GM18873 (cell line): ENCODE data around the gene PXYLP1.
"Not testable (repeated sequence)": the region's sequence is repeated elsewhere in the genome, so short reads cannot be mapped to it uniquely, and the experiment has no call there.

Experiments used
- ATAC-seq: cut with Tn5 transposase; IDR thresholded peaks from one replicate; pipeline ENCODE4 v1.9.1; 2021; ENCODE audit warnings: mild to moderate bottlenecking, moderate library complexity, moderate number of reproducible peaks; ENCODE audit not compliant: unreplicated experiment, low FRiP score

Gene PXYLP1

DNA sequence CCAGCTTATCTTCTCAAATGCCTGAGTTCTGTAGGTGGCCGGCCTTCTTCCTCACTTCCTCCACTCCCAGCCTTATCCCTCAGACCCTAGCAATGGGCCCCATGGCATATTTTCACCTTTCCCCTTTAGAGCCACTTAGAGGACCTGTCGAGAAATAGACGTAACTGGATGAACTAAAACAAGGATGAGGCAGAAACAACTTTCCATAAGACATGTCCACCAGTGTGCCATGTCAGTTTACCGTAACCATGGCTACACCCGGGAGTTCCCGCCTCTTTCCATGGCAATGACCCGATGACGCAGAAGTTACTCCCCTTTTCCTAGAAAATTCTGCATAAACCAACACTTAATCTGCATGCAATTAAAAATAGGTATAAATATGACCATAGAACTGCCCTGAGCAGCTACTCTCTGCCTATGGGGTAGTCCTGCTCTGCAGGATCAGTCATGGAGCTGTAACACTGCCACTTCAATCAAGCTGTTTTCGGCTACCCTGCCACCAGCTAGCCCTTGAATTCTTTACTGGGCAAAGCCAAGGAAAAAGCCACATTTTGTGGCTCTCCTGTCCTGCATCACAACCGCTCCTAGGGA lies 81.6 kb downstream of the PXYLP1 start:
- ATAC-seq, result no peak

DNA sequence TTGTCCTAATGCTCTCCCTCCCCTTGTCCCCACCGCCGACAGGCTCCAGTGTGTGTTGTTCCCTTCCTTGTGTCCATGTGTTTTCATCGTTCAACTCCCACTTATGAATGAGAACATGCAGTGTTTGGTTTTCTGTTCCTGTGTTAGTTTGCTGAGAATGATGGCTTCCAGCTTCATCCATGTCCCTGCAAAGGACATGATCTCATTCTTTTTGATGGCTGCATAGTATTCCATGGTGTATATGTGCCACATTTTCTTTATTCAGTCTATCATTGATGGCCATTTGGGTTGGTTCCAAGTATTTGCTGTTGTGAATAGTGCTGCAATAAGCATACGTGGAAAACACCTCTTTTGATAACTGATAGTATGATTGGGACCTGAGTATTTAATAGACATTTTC lies 82.8 kb downstream of the PXYLP1 start:
- ATAC-seq, result not testable (repeated sequence)

GRCh38 chr3:141316851-141317250 lies 85.2 kb downstream of the PXYLP1 start:
- no peak for ATAC-seq

DNA sequence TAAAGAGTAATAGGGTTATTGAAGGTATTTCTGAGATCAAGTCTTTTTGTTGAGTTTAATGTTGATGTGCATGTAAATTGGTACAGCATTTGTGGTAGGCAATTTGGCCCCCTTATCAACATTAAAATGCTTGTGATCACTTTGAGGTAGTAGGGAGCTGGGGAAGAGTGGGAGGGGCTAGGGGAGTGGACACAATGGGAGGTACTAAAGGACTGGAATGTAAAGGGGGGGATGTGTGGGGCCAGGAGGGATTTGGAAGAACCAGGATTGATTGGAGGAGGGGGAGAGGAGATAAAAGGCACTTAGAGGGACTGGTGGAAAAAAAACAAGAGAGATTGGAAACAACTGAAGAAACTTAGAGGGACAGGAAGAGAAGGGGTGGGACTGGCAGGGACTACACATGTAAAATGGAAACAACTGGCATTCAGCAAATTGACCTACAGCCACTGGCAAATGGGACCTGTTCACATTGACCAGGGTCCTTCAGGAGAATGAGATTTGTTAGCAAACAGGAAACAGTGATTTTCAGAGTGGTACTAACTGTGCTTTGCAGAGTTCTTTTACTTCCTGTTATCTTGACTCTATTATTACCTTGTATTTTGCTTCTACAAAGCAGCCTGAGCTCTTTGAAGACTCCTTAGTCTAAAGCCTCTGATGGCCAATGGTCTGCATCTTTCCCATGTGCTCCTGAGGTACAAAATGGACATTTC lies 88.9 kb downstream of the PXYLP1 start:
- ATAC-seq, result no peak

- no peak for ATAC-seq
Observed at GRCh38 chr3:141321109-141321497, 89.5 kb downstream of the PXYLP1 start.

DNA sequence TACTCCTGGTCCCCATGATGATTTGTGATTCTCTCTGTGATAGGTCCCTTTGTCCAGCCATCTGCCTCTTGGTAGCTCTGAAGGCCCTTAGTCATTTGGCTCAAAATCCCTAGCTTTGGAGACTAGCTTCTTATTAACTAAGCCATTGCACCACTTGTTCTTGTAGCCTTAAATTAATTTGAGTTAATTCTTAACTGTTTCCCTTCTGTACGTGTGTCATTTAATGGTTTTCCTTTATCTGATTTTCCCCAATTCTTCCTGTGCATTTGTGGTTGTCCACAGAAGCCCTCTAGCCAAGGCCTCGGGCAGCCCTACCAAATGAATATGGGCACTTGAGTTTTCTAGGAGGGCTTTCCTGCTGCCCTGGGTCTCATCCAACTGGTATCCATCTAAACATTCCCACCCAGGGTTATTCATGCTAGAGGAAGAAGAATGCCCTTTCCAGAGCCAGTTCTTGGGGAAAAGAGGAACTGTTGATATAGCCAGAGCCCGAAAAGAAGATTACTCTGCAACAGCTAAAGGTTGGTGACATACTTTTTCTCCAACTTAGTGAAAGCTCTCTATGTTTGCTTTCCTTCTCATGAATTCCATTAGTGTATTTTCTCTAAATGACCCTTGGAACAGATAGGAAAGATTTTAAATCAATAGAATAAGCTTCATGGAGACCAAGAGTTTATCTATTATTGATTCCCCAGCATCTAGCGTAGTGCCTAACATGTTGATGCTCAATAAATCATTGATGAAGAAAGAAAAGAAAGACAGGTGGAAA lies 92.5 kb downstream of the PXYLP1 start:
- ATAC-seq, result no peak

DNA sequence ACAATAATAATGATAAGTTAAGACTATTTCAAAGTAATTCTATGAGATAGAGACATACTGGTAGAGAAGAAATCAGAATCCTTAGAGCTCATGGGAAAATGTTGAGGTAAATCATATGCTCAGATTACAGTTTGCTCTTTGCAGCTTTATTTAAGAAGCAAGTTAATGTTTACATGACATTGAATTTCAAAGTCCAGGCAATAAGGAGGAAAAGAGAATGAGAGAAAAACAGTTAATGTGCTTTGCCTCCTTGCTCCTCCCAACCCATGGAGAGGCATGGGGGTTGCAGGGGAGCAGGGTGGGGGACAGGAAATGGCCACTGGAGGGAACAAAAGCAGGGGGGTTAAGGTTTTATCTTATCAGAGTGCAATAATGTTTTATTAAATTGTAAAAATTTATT lies 94.5 kb downstream of the PXYLP1 start:
- ATAC-seq, result no peak

- ATAC-seq, result no peak
Observed at GRCh38 chr3:141326626-141327025, 95.0 kb downstream of the PXYLP1 start.

GRCh38 chr3:141328286-141329166 lies 96.9 kb downstream of the PXYLP1 start:
- ATAC-seq, result no peak

GRCh38 chr3:141330235-141330634 lies 98.6 kb downstream of the PXYLP1 start:
- no peak for ATAC-seq

GRCh38 chr3:141330718-141331376 lies 99.2 kb downstream of the PXYLP1 start:
- no peak for ATAC-seq

DNA sequence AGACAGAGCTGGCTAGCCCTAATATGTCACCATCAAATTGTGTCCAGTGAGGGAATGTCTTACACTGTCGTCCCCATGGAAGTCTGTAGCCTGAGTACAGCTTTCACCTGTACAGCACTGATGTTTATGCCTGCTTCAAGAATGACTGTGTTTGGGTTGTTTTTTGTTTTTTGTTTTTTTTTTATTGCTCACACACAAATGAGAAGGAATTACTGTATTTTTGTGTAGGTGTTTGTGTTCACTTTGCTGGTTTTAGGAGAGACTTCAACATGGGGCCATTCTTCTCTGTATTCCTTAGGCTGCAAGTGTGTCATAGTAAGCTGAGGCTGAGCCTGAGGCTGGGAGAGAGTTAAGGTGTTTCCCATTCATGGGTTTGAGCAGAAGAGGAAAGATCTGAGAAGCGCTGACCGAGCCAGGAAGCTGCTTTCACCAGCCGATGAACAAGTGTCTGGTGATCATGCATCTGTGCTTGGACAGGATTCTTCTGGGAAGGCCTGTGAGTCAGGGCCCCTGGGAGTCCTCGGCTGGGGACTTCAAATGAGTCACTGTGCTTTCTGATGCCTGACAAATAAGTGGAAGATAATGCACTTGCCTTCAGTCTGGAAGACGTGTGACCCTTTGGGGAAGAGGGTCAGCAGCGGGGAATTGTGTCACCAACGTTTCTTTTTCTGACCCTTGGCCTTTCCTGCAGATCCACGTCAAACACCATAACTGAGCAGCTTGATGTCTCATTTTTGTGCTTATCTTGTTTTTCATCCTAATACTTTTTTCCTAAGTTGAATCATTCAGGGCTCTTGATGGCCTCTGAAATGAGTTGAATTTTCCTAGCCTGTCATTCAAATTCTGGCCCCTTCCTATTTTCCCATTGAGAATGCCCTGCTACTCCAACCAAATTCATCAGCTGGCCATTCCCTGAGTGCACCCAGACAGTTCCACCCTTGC lies 100.0 kb downstream of the PXYLP1 start:
- ATAC-seq, result no peak

GRCh38 chr3:141332416-141332815 lies 100.8 kb downstream of the PXYLP1 start:
- no peak for ATAC-seq

DNA sequence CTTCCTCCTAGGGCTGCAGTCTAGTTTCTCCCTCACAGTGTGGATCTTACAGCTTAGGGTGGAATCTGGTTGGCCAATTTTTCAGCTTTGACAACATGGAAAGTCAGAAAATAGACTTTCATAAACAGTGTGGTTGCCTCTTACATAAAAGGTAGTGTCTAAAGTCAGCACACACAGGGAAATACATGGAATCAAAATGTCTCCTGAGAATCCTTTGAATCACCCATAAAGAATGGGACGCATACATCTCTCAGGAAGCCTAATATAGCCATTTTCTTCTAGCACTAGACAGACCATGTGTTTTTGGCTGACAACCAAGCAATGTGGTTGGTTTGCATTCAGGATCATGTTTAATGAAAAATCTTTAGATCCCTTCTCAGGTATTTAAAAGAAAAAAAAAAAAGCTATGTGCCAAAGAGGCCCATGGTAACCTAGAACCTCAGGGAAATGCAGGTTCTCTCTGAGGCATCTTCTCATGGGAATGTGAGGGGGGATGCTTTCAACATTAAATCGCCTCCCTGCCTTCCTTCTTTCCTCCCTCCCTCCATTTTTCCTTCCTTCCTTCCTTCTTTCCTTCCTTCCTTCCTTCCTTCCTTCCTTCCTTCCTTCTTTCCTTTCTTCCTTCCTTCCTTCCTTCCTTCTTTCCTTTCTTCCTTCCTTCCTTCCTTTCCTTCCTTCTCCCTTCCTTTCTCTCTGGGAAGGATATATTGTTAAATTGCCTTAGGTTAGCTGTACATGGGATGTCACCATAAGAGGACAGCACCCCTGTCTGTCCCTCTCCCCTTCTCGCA lies 102.4 kb downstream of the PXYLP1 start:
- no peak for ATAC-seq

DNA sequence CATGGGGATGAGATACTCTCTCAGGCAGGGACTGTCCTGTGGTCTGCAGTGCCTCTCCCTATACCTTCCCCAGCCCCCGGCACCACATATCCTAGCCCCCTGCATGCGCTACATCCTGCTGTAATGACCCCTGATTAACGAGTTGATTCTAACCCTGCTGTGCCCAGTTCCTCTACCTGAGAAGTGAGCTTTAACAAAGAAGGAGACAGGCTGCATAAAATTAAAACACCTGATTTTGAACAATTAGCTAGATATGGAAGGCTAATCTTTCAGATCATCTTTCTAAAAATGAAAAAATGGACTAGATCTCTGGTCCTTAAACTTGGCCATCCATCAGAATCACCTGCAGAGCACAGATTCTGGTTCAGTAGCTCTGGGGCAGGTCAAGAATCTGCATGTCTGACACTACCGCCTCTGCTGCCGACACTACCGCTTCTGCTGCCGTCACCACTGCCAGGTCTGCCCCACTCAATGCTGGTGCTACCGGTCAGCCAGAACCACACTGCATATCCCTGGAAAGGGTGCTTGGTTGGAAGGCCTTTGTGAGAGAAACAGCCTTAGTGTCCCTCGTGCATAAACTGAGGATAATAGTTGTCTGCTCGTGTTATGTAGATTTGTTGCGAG lies 103.1 kb downstream of the PXYLP1 start:
- no peak for ATAC-seq

- ATAC-seq, result no peak
Observed at GRCh38 chr3:141335531-141336061, 104.0 kb downstream of the PXYLP1 start.

DNA sequence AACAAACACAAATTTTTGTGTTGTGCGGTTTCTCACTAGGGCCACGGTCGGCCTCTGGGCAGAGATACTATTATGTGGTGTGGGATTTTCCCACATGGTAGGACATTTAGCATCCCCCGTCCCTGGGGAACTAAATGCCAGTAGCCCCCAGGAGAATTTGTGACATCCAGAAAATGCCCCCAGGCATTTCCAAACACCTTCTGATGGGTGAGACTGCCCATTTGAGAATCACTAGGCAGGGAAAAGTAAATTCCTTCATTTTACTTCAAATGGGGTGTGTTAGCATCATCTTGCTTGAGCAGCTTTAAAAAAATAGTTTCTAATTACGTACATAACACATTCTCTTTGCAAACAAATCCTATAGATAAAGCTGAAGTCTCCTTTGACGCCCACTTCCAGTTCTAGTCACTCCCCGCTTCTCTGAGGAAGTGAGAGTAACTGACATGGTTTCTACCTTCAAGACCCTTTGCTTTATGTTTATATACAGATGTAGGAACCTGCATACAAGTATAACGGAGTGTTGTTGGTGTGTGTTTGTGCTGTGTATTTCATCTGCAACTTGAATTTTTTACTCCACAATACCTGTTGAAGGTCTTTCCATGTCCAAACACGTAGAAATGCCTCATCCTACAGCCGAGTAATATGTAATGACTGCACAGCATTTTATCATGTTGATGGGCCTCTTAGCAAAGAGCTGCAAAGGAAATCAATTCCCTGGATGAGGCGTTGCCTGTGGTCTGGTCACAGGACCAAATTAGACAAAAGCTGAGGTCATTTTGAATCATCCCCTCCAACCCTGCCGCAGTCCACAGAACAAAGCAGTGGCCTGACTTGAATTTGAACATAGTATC lies 105.3 kb downstream of the PXYLP1 start:
- peak; percentile 88 for ATAC-seq
